WTC11 (cell line): Measurements from ENCODE around the gene LASP1NB.

Source experiments
- CREB1 ChIP-seq: sonication (generic); formaldehyde crosslinking; IDR thresholded peaks from 2 replicates; pipeline ENCODE4 v1.8.0; 2023; ENCODE audit warnings: mild to moderate bottlenecking, missing genetic modification reagents
- CTCF ChIP-seq: fragments of 200-600 bp; IDR thresholded peaks from 2 replicates; pipeline ENCODE4 v1.8.0; 2022; ENCODE audit warnings: antibody characterized with exemption
- NFYB ChIP-seq: sonication (generic); formaldehyde crosslinking; conservative IDR thresholded peaks from 2 replicates; pipeline ENCODE4 v1.8.0; 2022; ENCODE audit warnings: low read depth, missing genetic modification reagents
- NR1H2 ChIP-seq: sonication (generic); formaldehyde crosslinking; IDR thresholded peaks from 2 replicates; pipeline ENCODE4 v1.9.0; 2021; ENCODE audit warnings: mild to moderate bottlenecking, moderate library complexity, missing genetic modification reagents
- RELA ChIP-seq: sonication (generic); formaldehyde crosslinking; IDR thresholded peaks from 2 replicates; pipeline ENCODE4 v1.8.1; 2022; ENCODE audit warnings: missing genetic modification reagents, mild to moderate bottlenecking, borderline replicate concordance
- STAT6 ChIP-seq: sonication (generic); formaldehyde crosslinking; conservative IDR thresholded peaks from 2 replicates; pipeline ENCODE4 v1.8.1; 2023; ENCODE audit warnings: mild to moderate bottlenecking, low read depth, missing genetic modification reagents, moderate library complexity
- TP53 ChIP-seq: sonication (generic); formaldehyde crosslinking; IDR thresholded peaks from 2 replicates; pipeline ENCODE4 v1.8.1; 2023; ENCODE audit warnings: mild to moderate bottlenecking, missing genetic modification reagents
- ZNF317 ChIP-seq: sonication (generic); formaldehyde crosslinking; IDR thresholded peaks from 2 replicates; pipeline ENCODE4 v1.8.1; 2023; ENCODE audit warnings: low read depth, mild to moderate bottlenecking, moderate library complexity, missing genetic modification reagents, borderline replicate concordance
- ZNF416 ChIP-seq: fragments of 250-450 bp; sonication (Bioruptor Pico); IDR thresholded peaks from 2 replicates; pipeline ENCODE4 v1.9.0; 2021; ENCODE audit warnings: mild to moderate bottlenecking, inconsistent platforms
- ZSCAN18 ChIP-seq: fragments of 250-450 bp; sonication (Bioruptor Pico); IDR thresholded peaks from 2 replicates; pipeline ENCODE4 v2.1.2; 2022; ENCODE audit warnings: mild to moderate bottlenecking, moderate library complexity

GRCh38 chr17:38911081-38911730 lies 14.2 kb upstream of the LASP1NB start:
- TF ChIP-seq CTCF (no peak), STAT6 (CRISPR knock-in tag) (no peak), ZNF416 (CRISPR knock-in tag) (no peak), NFYB (CRISPR knock-in tag) (no peak), NR1H2 (no peak), ZSCAN18 (CRISPR knock-in tag) (no peak), ZNF317 (CRISPR knock-in tag) (no peak), RELA (no peak), CREB1 (CRISPR knock-in tag) (no peak), TP53 (CRISPR knock-in tag) (no peak)
